ENCODE results near the gene LHFPL6.

The LHFPL6 gene

GRCh38 chr13:39322836-39323585 lies 280.0 kb downstream of the LHFPL6 start:
- H3K9me3 ChIP-seq (replicated peaks; ENCODE audit: insufficient read depth, low read length) = no peaks in the 10 kb centered on the region
- no peak for DNase-seq
- no peaks in the 10 kb centered on the region for H3K27me3 ChIP-seq (replicated peaks; ENCODE audit: insufficient read depth, low read length)
- no peaks in the 10 kb centered on the region for H3K36me3 ChIP-seq (replicated peaks; ENCODE audit: insufficient read depth, low read length)
- no peak overlapping the region for H3K4me2 ChIP-seq (ENCODE audit: low read depth, low read length)
- H3F3A ChIP-seq (ENCODE audit: insufficient read depth, low read length) = no peaks in the 10 kb centered on the region
- no peak overlapping the region for H3K27ac ChIP-seq (ENCODE audit: low read length)
- no peaks in the 10 kb centered on the region for H3K9me2 ChIP-seq (replicated peaks; ENCODE audit: insufficient read depth, low read length)
- TF ChIP-seq EZH2phosphoT487 (IDR thresholded peaks at IDR 0.05; ENCODE audit: low read length) = no peak
- H3K4me1 ChIP-seq (ENCODE audit: low read length) = no peaks in the 10 kb centered on the region
- H3K79me2 ChIP-seq (ENCODE audit: low read length) = no peaks in the 10 kb centered on the region
- no peak overlapping the region for H3K4me3 ChIP-seq (ENCODE audit: low read length)
- H2AFZ ChIP-seq (ENCODE audit: low read length) = no peak overlapping the region
- no peaks in the 10 kb centered on the region for H4K20me1 ChIP-seq (ENCODE audit: insufficient read depth, low read length)
- H3K9ac ChIP-seq (ENCODE audit: low read length) = no peak overlapping the region

- no peak overlapping the region for H3K4me3 ChIP-seq (ENCODE audit: low read length)
- H2AFZ ChIP-seq (ENCODE audit: low read length) = no peak overlapping the region
- no peaks in the 10 kb centered on the region for H3K27me3 ChIP-seq (replicated peaks; ENCODE audit: insufficient read depth, low read length)
- H3K36me3 ChIP-seq (replicated peaks; ENCODE audit: insufficient read depth, low read length) = no peaks in the 10 kb centered on the region
- no peaks in the 10 kb centered on the region for H3K9me3 ChIP-seq (replicated peaks; ENCODE audit: insufficient read depth, low read length)
- H4K20me1 ChIP-seq (ENCODE audit: insufficient read depth, low read length) = no peaks in the 10 kb centered on the region
- TF ChIP-seq EZH2phosphoT487 (IDR thresholded peaks at IDR 0.05; ENCODE audit: low read length) = no peak
- TF ChIP-seq EZH2 (optimal IDR thresholded peaks at IDR 0.05; ENCODE audit: low read depth, low read length) = no peak
- TF ChIP-seq CTCF (IDR thresholded peaks at IDR 0.05; ENCODE audit: low read length) = no peak
- H3K9ac ChIP-seq (ENCODE audit: low read length) = no peak overlapping the region
- no peaks in the 10 kb centered on the region for H3F3A ChIP-seq (ENCODE audit: insufficient read depth, low read length)
- no peaks in the 10 kb centered on the region for H3K79me2 ChIP-seq (ENCODE audit: low read length)
- H3K4me2 ChIP-seq (ENCODE audit: low read depth, low read length) = no peak overlapping the region
- no peaks in the 10 kb centered on the region for H3K4me1 ChIP-seq (ENCODE audit: low read length)
- no peak overlapping the region for H3K27ac ChIP-seq (ENCODE audit: low read length)
- DNase-seq = no peak
- H3K9me2 ChIP-seq (replicated peaks; ENCODE audit: insufficient read depth, low read length) = no peaks in the 10 kb centered on the region
Measured at GRCh38 chr13:39321574-39321973, 281.4 kb downstream of the LHFPL6 start.

GRCh38 chr13:39318161-39318560 lies 284.8 kb downstream of the LHFPL6 start:
- no peak for TF ChIP-seq EZH2phosphoT487 (IDR thresholded peaks at IDR 0.05; ENCODE audit: low read length)
- no peak for TF ChIP-seq CTCF (IDR thresholded peaks at IDR 0.05; ENCODE audit: low read length)
- no peak for TF ChIP-seq EZH2 (optimal IDR thresholded peaks at IDR 0.05; ENCODE audit: low read depth, low read length)
- H3K79me2 ChIP-seq (ENCODE audit: low read length) = no peaks in the 10 kb centered on the region
- no peaks in the 10 kb centered on the region for H4K20me1 ChIP-seq (ENCODE audit: insufficient read depth, low read length)
- H3K27me3 ChIP-seq (replicated peaks; ENCODE audit: insufficient read depth, low read length) = no peaks in the 10 kb centered on the region
- H2AFZ ChIP-seq (ENCODE audit: low read length) = no peak overlapping the region
- H3K9ac ChIP-seq (ENCODE audit: low read length) = no peak overlapping the region
- no peaks in the 10 kb centered on the region for H3K9me2 ChIP-seq (replicated peaks; ENCODE audit: insufficient read depth, low read length)
- DNase-seq = no peak
- no peaks in the 10 kb centered on the region for H3F3A ChIP-seq (ENCODE audit: insufficient read depth, low read length)
- H3K4me2 ChIP-seq (ENCODE audit: low read depth, low read length) = no peak overlapping the region
- no peak overlapping the region for H3K4me3 ChIP-seq (ENCODE audit: low read length)
- no peaks in the 10 kb centered on the region for H3K4me1 ChIP-seq (ENCODE audit: low read length)
- H3K36me3 ChIP-seq (replicated peaks; ENCODE audit: insufficient read depth, low read length) = no peaks in the 10 kb centered on the region
- no peaks in the 10 kb centered on the region for H3K9me3 ChIP-seq (replicated peaks; ENCODE audit: insufficient read depth, low read length)
- no peak overlapping the region for H3K27ac ChIP-seq (ENCODE audit: low read length)

GRCh38 chr13:39317291-39317690 lies 285.7 kb downstream of the LHFPL6 start:
- H3K9ac ChIP-seq (ENCODE audit: low read length) = no peak overlapping the region
- TF ChIP-seq EZH2phosphoT487 (IDR thresholded peaks at IDR 0.05; ENCODE audit: low read length) = no peak
- no peak for TF ChIP-seq CTCF (IDR thresholded peaks at IDR 0.05; ENCODE audit: low read length)
- no peak for TF ChIP-seq EZH2 (optimal IDR thresholded peaks at IDR 0.05; ENCODE audit: low read depth, low read length)
- H3K27ac ChIP-seq (ENCODE audit: low read length) = no peak overlapping the region
- no peak for DNase-seq
- no peaks in the 10 kb centered on the region for H3K9me3 ChIP-seq (replicated peaks; ENCODE audit: insufficient read depth, low read length)
- H3K36me3 ChIP-seq (replicated peaks; ENCODE audit: insufficient read depth, low read length) = no peaks in the 10 kb centered on the region
- H3K27me3 ChIP-seq (replicated peaks; ENCODE audit: insufficient read depth, low read length) = no peaks in the 10 kb centered on the region
- no peaks in the 10 kb centered on the region for H3K4me1 ChIP-seq (ENCODE audit: low read length)
- no peaks in the 10 kb centered on the region for H3K79me2 ChIP-seq (ENCODE audit: low read length)
- no peaks in the 10 kb centered on the region for H3K9me2 ChIP-seq (replicated peaks; ENCODE audit: insufficient read depth, low read length)
- H3K4me2 ChIP-seq (ENCODE audit: low read depth, low read length) = no peak overlapping the region
- H4K20me1 ChIP-seq (ENCODE audit: insufficient read depth, low read length) = no peaks in the 10 kb centered on the region
- no peak overlapping the region for H2AFZ ChIP-seq (ENCODE audit: low read length)
- H3K4me3 ChIP-seq (ENCODE audit: low read length) = no peak overlapping the region
- no peaks in the 10 kb centered on the region for H3F3A ChIP-seq (ENCODE audit: insufficient read depth, low read length)

Data from MM.1S (cell line).